OCI-LY3 (cell line): ENCODE data around the gene FMN1.

Source experiments
- EZH2phosphoT487 ChIP-seq: fragments of 200-600 bp; shearing (Covaris generic); IDR thresholded peaks from 2 replicates; pipeline ENCODE4 v1.6.1; 2018; ENCODE audit warnings: antibody characterized with exemption, mixed run types, low read depth
- TF ChIP-seq, protein P1 (sequence below): fragments of 200-600, 300-600 bp; sonication (generic); IDR thresholded peaks from 2 replicates; pipeline ENCODE4 v1.5.1; 2014; ENCODE audit warnings: antibody characterized with exemption, low read length, low read depth

- TF ChIP-seq, protein P1, sequence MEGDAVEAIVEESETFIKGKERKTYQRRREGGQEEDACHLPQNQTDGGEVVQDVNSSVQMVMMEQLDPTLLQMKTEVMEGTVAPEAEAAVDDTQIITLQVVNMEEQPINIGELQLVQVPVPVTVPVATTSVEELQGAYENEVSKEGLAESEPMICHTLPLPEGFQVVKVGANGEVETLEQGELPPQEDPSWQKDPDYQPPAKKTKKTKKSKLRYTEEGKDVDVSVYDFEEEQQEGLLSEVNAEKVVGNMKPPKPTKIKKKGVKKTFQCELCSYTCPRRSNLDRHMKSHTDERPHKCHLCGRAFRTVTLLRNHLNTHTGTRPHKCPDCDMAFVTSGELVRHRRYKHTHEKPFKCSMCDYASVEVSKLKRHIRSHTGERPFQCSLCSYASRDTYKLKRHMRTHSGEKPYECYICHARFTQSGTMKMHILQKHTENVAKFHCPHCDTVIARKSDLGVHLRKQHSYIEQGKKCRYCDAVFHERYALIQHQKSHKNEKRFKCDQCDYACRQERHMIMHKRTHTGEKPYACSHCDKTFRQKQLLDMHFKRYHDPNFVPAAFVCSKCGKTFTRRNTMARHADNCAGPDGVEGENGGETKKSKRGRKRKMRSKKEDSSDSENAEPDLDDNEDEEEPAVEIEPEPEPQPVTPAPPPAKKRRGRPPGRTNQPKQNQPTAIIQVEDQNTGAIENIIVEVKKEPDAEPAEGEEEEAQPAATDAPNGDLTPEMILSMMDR = no peak
- TF ChIP-seq EZH2phosphoT487 = no peak
Measured at GRCh38 chr15:33059184-33059583, 135.3 kb downstream of the FMN1 start.
